GM19023 (cell line): ENCODE measurements around the gene MCC.

Source experiments
- ATAC-seq: cut with Tn5 transposase; IDR thresholded peaks from one replicate; pipeline ENCODE4 v1.9.1; 2021; ENCODE audit warnings: mild to moderate bottlenecking, moderate library complexity; ENCODE audit not compliant: unreplicated experiment

Gene MCC

GRCh38 chr5:113205323-113205722 lies 282.9 kb downstream of the MCC start:
- ATAC-seq, result no peak

GRCh38 chr5:113204525-113205161 lies 283.6 kb downstream of the MCC start:
- ATAC-seq, result no peak

GRCh38 chr5:113203916-113204315 lies 284.3 kb downstream of the MCC start:
- no peak for ATAC-seq

GRCh38 chr5:113202746-113203716 lies 285.2 kb downstream of the MCC start:
- no peak for ATAC-seq

- ATAC-seq, result no peak
Measured at GRCh38 chr5:113202287-113202686, 286.0 kb downstream of the MCC start.

- ATAC-seq, result no peak
Measured at GRCh38 chr5:113201715-113202114, 286.5 kb downstream of the MCC start.

GRCh38 chr5:113199122-113199905 lies 288.9 kb downstream of the MCC start:
- no peak for ATAC-seq

- ATAC-seq, result no peak
Measured at GRCh38 chr5:113197456-113198200, 290.6 kb downstream of the MCC start.

GRCh38 chr5:113195771-113196170 lies 292.5 kb downstream of the MCC start:
- no peak for ATAC-seq

GRCh38 chr5:113195251-113195650 lies 293.0 kb downstream of the MCC start:
- no peak for ATAC-seq

- ATAC-seq, result no peak
Measured at GRCh38 chr5:113194591-113194990, 293.7 kb downstream of the MCC start.

- no peak for ATAC-seq
Measured at GRCh38 chr5:113194125-113194524, 294.1 kb downstream of the MCC start.

- ATAC-seq, result no peak
Measured at GRCh38 chr5:113193311-113193978, 294.8 kb downstream of the MCC start.

- no peak for ATAC-seq
Measured at GRCh38 chr5:113192541-113192940, 295.7 kb downstream of the MCC start.

- ATAC-seq, result no peak
Measured at GRCh38 chr5:113190347-113190746, 297.9 kb downstream of the MCC start.

- no peak for ATAC-seq
Measured at GRCh38 chr5:113189291-113189690, 299.0 kb downstream of the MCC start.

GRCh38 chr5:113188436-113188835 lies 299.8 kb downstream of the MCC start:
- no peak for ATAC-seq

GRCh38 chr5:113187906-113188305 lies 300.3 kb downstream of the MCC start:
- no peak for ATAC-seq

- no peak for ATAC-seq
Measured at GRCh38 chr5:113186061-113186460, 302.2 kb downstream of the MCC start.

- no peak for ATAC-seq
Measured at GRCh38 chr5:113183694-113184093, 304.6 kb downstream of the MCC start.
